Measurements from ENCODE around the gene VPREB1. TPM values are rescaled to one million over a fixed set of nuclear protein-coding genes. Genes with fewer than 3 reads are reported as not detected.

The VPREB1 gene
- total RNA-seq, 1 experiment from 2014 or later: not detected

- no peaks in the 10 kb centered on the region for H3K36me3 ChIP-seq (ENCODE audit: low read depth)
- TF ChIP-seq CTCF (conservative IDR thresholded peaks at IDR 0.05): no peak
- TF ChIP-seq EZH2 (IDR thresholded peaks at IDR 0.05; ENCODE audit: low read depth): no peak
- no peak overlapping the region for H3K4me2 ChIP-seq
- no peaks in the 10 kb centered on the region for H3K9me3 ChIP-seq (ENCODE audit: insufficient read depth, low read depth)
- H3K4me1 ChIP-seq (replicated peaks; ENCODE audit: insufficient read depth): no peaks in the 10 kb centered on the region
- no peaks in the 10 kb centered on the region for H4K20me1 ChIP-seq (ENCODE audit: insufficient read depth)
- no peak overlapping the region for H3K4me3 ChIP-seq
- no peak overlapping the region for H3K27ac ChIP-seq
- H3F3A ChIP-seq (ENCODE audit: insufficient read depth, low read depth): no peaks in the 10 kb centered on the region
- POLR2A ChIA-PET (ENCODE audit: unreplicated experiment): no interaction called here
- CTCF ChIA-PET: no interaction called here
- intact Hi-C loops (cut with micrococcal nuclease; ENCODE audit: unreplicated experiment): no loop called here
- H3K9me2 ChIP-seq (ENCODE audit: insufficient read depth): no peaks in the 10 kb centered on the region
- H3K79me2 ChIP-seq (ENCODE audit: low read depth): no peaks in the 10 kb centered on the region
- no peaks in the 10 kb centered on the region for H3K27me3 ChIP-seq (ENCODE audit: insufficient read depth, low read depth)
- no TSS peak for BruUV-seq (replicated peaks)
- no peak for DNase-seq
- H2AFZ ChIP-seq: no peak overlapping the region
These were observed 18.0 kb upstream of the VPREB1 start for GRCh38 chr22:22226448-22227187.

- no peak for DNase-seq
- Histone ChIP-seq H3K79me2 (ENCODE audit: low read depth) (no peaks in the 10 kb centered on the region), H2AFZ (no peak overlapping the region), H3K27ac (no peak overlapping the region), H3K9me3 (ENCODE audit: insufficient read depth, low read depth) (no peaks in the 10 kb centered on the region), H3K4me2 (no peak overlapping the region), H4K20me1 (ENCODE audit: insufficient read depth) (no peaks in the 10 kb centered on the region), H3F3A (ENCODE audit: insufficient read depth, low read depth) (no peaks in the 10 kb centered on the region), H3K36me3 (ENCODE audit: low read depth) (no peaks in the 10 kb centered on the region), H3K9me2 (ENCODE audit: insufficient read depth) (no peaks in the 10 kb centered on the region), H3K4me1 (replicated peaks; ENCODE audit: insufficient read depth) (no peaks in the 10 kb centered on the region), H3K27me3 (ENCODE audit: insufficient read depth, low read depth) (no peaks in the 10 kb centered on the region), H3K4me3 (no peak overlapping the region)
- TF ChIP-seq EZH2 (IDR thresholded peaks at IDR 0.05; ENCODE audit: low read depth) (no peak), CTCF (conservative IDR thresholded peaks at IDR 0.05) (no peak)
- ChIA-PET POLR2A (ENCODE audit: unreplicated experiment) (no interaction called here), CTCF (no interaction called here)
- intact Hi-C loops (cut with micrococcal nuclease; ENCODE audit: unreplicated experiment): no loop called here
- BruUV-seq (replicated peaks): no TSS peak
These were observed 16.2 kb upstream of the VPREB1 start for GRCh38 chr22:22228421-22228820.

DNA sequence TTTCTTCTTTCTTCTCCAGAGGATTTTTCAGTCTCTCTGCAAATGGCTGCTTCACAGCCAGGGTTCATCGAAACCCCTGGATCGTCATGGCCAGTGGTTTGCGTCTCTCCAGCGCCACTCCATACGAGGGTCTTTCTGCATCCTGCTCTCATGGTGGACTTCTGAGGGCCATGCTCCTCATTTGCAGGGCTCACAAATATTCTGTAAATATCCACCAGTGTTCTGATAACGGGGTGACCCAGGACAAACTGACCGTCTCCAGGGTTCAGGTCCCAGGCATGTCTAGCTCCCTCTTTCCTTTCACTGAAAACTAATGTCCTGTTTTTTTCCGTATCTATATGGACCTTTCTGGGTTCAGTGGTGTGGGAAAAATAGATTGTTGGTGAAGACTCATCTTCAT, 15.7 kb upstream of the VPREB1 start:
- Histone ChIP-seq H3K79me2 (ENCODE audit: low read depth) (no peaks in the 10 kb centered on the region), H3K9me3 (ENCODE audit: insufficient read depth, low read depth) (no peaks in the 10 kb centered on the region), H3K27ac (no peak overlapping the region), H4K20me1 (ENCODE audit: insufficient read depth) (no peaks in the 10 kb centered on the region), H3K4me2 (no peak overlapping the region), H3K36me3 (ENCODE audit: low read depth) (no peaks in the 10 kb centered on the region), H3K4me1 (replicated peaks; ENCODE audit: insufficient read depth) (no peaks in the 10 kb centered on the region), H3K4me3 (no peak overlapping the region), H2AFZ (no peak overlapping the region), H3F3A (ENCODE audit: insufficient read depth, low read depth) (no peaks in the 10 kb centered on the region), H3K9me2 (ENCODE audit: insufficient read depth) (no peaks in the 10 kb centered on the region), H3K27me3 (ENCODE audit: insufficient read depth, low read depth) (no peaks in the 10 kb centered on the region)
- TF ChIP-seq CTCF (conservative IDR thresholded peaks at IDR 0.05) (no peak), EZH2 (IDR thresholded peaks at IDR 0.05; ENCODE audit: low read depth) (no peak)
- no peak for DNase-seq
- intact Hi-C loops (cut with micrococcal nuclease; ENCODE audit: unreplicated experiment): no loop called here
- POLR2A ChIA-PET (ENCODE audit: unreplicated experiment): no interaction called here
- BruUV-seq (replicated peaks): no TSS peak
- CTCF ChIA-PET: no interaction called here
